Pancreas (tissue), 10 donors: ENCODE data around the gene TNFRSF13B. TPM values are rescaled to one million over a fixed set of nuclear protein-coding genes. Genes with fewer than 3 reads are reported as not detected.
"Not testable (repeated sequence)": the region's sequence is repeated elsewhere in the genome, so short reads cannot be mapped to it uniquely, and the experiment has no call there.

Experiments used
- ATAC-seq, 4 donors: fragments of 200-7000 bp; cut with Tn5 transposase; one replicate each; pipeline versions ENCODE4 v1.8.0 to v1.9.1; 2020; ENCODE audit warnings: mild to moderate bottlenecking in 4 of 4, moderate library complexity in 4 of 4
- DNase-seq, 6 donors: peaks; one replicate each; pipeline ENCODE4 v3.0.0-alpha.2; 2020
- FAIRE-seq: peaks from 2 replicates; lab custom pipeline; 2012; peaks lifted over from hg19 to GRCh38; lab: Jason Lieb, UNC
- H3K27ac ChIP-seq, 4 donors: fragments of 200-600 bp; sonication (generic); 1 replicate in 3 of 4; 2 replicates in 1 of 4; pipeline versions ENCODE4 v1.5.0 to v1.8.0; 2020
- H3K27me3 ChIP-seq, 4 donors: fragments of 200-600 bp; one replicate each; pipeline ENCODE4 v1.8.0; 2021
- H3K36me3 ChIP-seq, 3 donors: fragments of 200-600 bp; sonication (generic) in 1 of 3; one replicate each; pipeline versions ENCODE4 v1.5.0 to v1.8.0; 2020 to 2021
- H3K4me1 ChIP-seq, 3 donors: fragments of 200-600 bp; one replicate each; pipeline ENCODE4 v1.8.0; 2021
- H3K4me3 ChIP-seq, 4 donors: fragments of 200-600 bp; sonication (generic) in 2 of 4; one replicate each; pipeline versions ENCODE4 v1.5.0 to v1.8.0; 2020 to 2021
- H3K9me3 ChIP-seq, 4 donors: fragments of 200-600 bp; one replicate each; pipeline ENCODE4 v1.8.0; 2021
- CTCF ChIP-seq, 4 donors: fragments of 200-600 bp; sonication (generic) in 3 of 4; IDR thresholded peaks; one replicate each; pipeline versions ENCODE4 v1.5.0 to v1.8.0; 2021; ENCODE audit warnings: antibody characterized with exemption in 4 of 4
- WGBS, 2 donors: extraction: QIAGEN DNeasy Blood & Tissue Kit; methylation state at CpG; one replicate each; pipeline ENCODE4 v1.1.7; 2013; 5-methylcytosine and 5-hydroxymethylcytosine counted together
- intact Hi-C, 3 donors: fragments of 100-400 bp; cut with DNase I; formaldehyde crosslinking; loops; one replicate each; pipeline versions ENCODE4 v1.11.1 to v1.14.2; 2022
- polyA plus RNA-seq, 2 donors: library from polyadenylated mRNA; stranded (reverse); fragments of 200-250 nt; gene quantifications; one replicate each; pipeline ENCODE4 v1.2.3, GENCODE V29; 2013
- total RNA-seq, 6 donors: library from RNA; stranded (reverse); fragmentation: NEBNext Ultra II Directional in 4 of 6; extraction: Animal tissue kit (Norgen Biotek cat#: 25700) in 4 of 6; gene quantifications; one replicate each; pipeline versions ENCODE4 v1.2.1 to v1.2.4, GENCODE V29; 2021 to 2023
- donor health status: healthy with polysubstance abuse.
- donor health status: DM: no; HTN: no; CAD: no; lungs with moderate emphysema.
- donor health status: DM: no; HTN: no; CAD: no.
- donor health status: control.
- donor health status: control.
- donor health status: Bipolar disorder and iron deficiency.
- donor health status: DM: yes; HTN: yes; CAD: no.
- donor health status: DM: no; HTN: no; CAD: no.
- donor health status: DM: no; HTN: no; CAD: no.
- donor health status: DM: yes; HTN: yes; CAD: no.

TNFRSF13B gene
- total and polyA plus RNA-seq, 8 donors = 0.16 TPM; not detected in 7

GRCh38 chr17:17015230-17015629 is 43.3 kb upstream of the TNFRSF13B start:
- no peak for FAIRE-seq
- TF ChIP-seq CTCF (IDR thresholded peaks at IDR 0.05) = no peak
- Histone ChIP-seq H3K36me3 (no peaks in the 10 kb centered on the region), H3K4me1 (peaks cover 18 to 23% (median 20%) of the 10 kb centered on the region in 3 donors), H3K4me3 (no peak overlapping the region), H3K27ac (no peak overlapping the region), H3K9me3 (no peaks in the 10 kb centered on the region), H3K27me3 (no peaks in the 10 kb centered on the region)
- no peak for ATAC-seq
- DNase-seq = no peak
- intact Hi-C loops = loop anchor here in 1 of 3 donors (10.0 kb wide), 1 partner anchor 60 kb away; no protein-coding TSS in a partner anchor
- WGBS, 2 donors = 91 to 97% methylated on average over 6 of the region's 6 CpGs

- 81 to 84% methylated on average over 9 of the region's 9 CpGs for WGBS, 2 donors
- H3K4me3 ChIP-seq, ATAC-seq, H3K27ac ChIP-seq, FAIRE-seq, H3K27me3 ChIP-seq, H3K36me3 ChIP-seq, H3K9me3 ChIP-seq: not testable (repeated sequence)
- peaks cover 15 to 18% (median 15%) of the 10 kb centered on the region in 3 donors for H3K4me1 ChIP-seq
- intact Hi-C loops = loop anchor here in 1 of 3 donors (10.0 kb wide), 1 partner anchor 60 kb away; no protein-coding TSS in a partner anchor
- DNase-seq = peak in 1 of 6 donors; percentile 20
These were observed 42.8 kb upstream of the TNFRSF13B start for GRCh38 chr17:17014748-17015124.

DNA sequence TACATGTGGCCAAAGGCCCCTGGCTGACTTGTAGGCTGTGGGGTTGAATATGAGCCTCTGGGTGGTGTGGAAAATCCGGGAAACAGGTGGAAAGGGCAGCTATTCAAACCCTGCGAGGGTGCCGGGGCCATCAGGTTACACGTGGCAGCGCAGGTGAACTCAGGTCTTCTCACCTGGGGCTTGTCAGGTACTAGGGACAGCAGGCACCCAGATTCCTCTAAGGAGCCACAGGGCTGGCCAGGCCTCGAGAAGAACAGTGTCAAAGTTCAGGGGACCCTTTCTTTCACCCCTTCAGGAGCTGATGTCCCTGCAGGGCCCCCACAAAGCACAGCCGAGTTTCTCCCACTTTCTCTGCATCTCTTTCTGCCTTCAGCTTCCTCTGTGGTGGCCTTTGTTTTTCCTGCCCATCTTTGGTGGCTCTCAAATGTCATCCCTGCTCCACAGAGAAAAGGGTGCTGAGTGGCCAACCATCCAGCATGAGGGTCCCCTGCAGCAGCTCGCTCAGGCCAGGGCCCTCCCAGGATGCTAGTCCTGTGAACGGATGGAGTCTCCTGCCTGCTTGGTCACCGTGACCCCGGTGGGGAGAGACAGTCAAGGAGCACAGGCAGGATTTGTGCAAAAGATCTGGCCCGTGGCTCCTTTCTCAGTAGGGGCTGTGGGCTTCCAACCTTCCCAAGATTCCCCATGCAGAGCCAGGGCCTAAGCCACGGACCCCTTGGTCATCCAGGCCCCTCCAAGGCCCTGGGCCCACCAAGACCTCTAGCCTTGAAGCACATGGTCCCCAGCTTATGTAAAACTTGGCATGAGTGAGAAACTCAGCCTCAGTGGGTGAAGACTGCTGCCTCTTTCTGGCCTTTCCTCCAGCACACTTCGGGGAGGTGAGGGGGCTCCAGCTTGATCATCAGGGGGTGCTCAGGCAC is 42.2 kb upstream of the TNFRSF13B start:
- DNase-seq = peak in 1 of 6 donors; percentile 40
- not testable (repeated sequence) for ATAC-seq, H3K27me3 ChIP-seq, H3K9me3 ChIP-seq, H3K27ac ChIP-seq, FAIRE-seq, H3K4me3 ChIP-seq, H3K36me3 ChIP-seq
- peaks cover 9 to 12% (median 10%) of the 10 kb centered on the region in 3 donors for H3K4me1 ChIP-seq
- intact Hi-C loops = loop anchor here in 1 of 3 donors (10.0 kb wide), 1 partner anchor 61 kb away; no protein-coding TSS in a partner anchor
- 83 to 86% methylated on average over 13 of the region's 14 CpGs for WGBS, 2 donors

- not testable (repeated sequence) for H3K9me3 ChIP-seq, H3K36me3 ChIP-seq, FAIRE-seq, H3K4me1 ChIP-seq, H3K27me3 ChIP-seq, H3K4me3 ChIP-seq
- intact Hi-C loops = loop anchor here in 1 of 3 donors (10.0 kb wide), 1 partner anchor 64 kb away; no protein-coding TSS in a partner anchor
- ATAC-seq (peak; percentile 12 to 63 (median 24)), DNase-seq (peak in 1 of 6 donors; percentile 41)
- 76 to 80% methylated on average over 5 to 6 of the region's 12 CpGs for WGBS, 2 donors
- H3K27ac ChIP-seq = peak overlapping the region in 3 of 4 donors; percentile 23 to 50 (median 25)
These were observed 39.4 kb upstream of the TNFRSF13B start for GRCh38 chr17:17011043-17011907.

- H3K27me3 ChIP-seq, H3K36me3 ChIP-seq, FAIRE-seq, H3K27ac ChIP-seq, H3K9me3 ChIP-seq, H3K4me3 ChIP-seq, H3K4me1 ChIP-seq: not testable (repeated sequence)
- intact Hi-C loops = loop anchor here in 1 of 3 donors (10.0 kb wide), 1 partner anchor 64 kb away; no protein-coding TSS in a partner anchor
- DNase-seq (peak in 2 of 6 donors; percentile 53 to 57), ATAC-seq (peak; percentile 64 to 79 (median 72))
- WGBS, 2 donors = 24 to 30% methylated on average over 4 to 5 of the region's 12 CpGs
These were observed 38.7 kb upstream of the TNFRSF13B start for GRCh38 chr17:17010545-17011034.

DNA sequence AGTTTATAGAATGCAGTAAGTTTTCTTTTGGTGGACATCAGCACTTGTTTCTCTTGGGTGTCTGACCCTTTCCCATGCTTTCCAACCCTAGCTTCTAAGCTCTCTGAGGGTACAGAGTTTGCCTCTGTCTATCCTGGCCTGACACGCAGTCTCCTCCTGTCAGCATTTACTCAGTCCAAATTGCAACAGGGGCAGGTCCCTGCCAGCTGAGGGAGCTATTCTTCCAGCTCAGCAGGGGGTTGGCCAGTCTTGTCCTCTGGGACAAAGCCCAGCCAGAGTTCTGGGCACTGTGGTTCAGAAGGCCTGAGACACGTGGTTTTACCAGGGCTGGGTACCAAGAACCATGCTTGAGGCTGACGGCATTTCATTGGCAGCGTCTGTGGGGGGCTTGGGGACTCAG is 38.1 kb upstream of the TNFRSF13B start:
- H3K4me3 ChIP-seq, DNase-seq, H3K9me3 ChIP-seq, FAIRE-seq, H3K4me1 ChIP-seq, H3K36me3 ChIP-seq, H3K27me3 ChIP-seq, H3K27ac ChIP-seq: not testable (repeated sequence)
- WGBS, 2 donors = 27 to 33% methylated on average over 1 of the region's 4 CpGs
- ATAC-seq = peak; percentile 74 to 88 (median 83)
- intact Hi-C loops = loop anchor here in 2 of 3 donors (10.0 kb wide), 2 partner anchors 65 to 135 kb away; no protein-coding TSS in a partner anchor

- FAIRE-seq, H3K4me1 ChIP-seq, ATAC-seq, DNase-seq, H3K4me3 ChIP-seq, H3K9me3 ChIP-seq, H3K27ac ChIP-seq, H3K36me3 ChIP-seq, H3K27me3 ChIP-seq: not testable (repeated sequence)
- intact Hi-C loops = loop anchor here in 1 of 3 donors (10.0 kb wide), 1 partner anchor 136 kb away; no protein-coding TSS in a partner anchor
- 56 to 63% methylated on average over 10 of the region's 10 CpGs for WGBS, 2 donors
These were observed 36.9 kb upstream of the TNFRSF13B start for GRCh38 chr17:17008621-17009397.

GRCh38 chr17:17007891-17008290 is 36.0 kb upstream of the TNFRSF13B start:
- H3K27me3 ChIP-seq, FAIRE-seq, H3K9me3 ChIP-seq, H3K4me1 ChIP-seq, ATAC-seq, H3K4me3 ChIP-seq, H3K36me3 ChIP-seq, H3K27ac ChIP-seq: not testable (repeated sequence)
- intact Hi-C loops = loop anchor here in 1 of 3 donors (10.0 kb wide), 1 partner anchor 137 kb away; no protein-coding TSS in a partner anchor
- DNase-seq = peak in 2 of 6 donors; percentile 34 to 39
- 71 to 91% methylated on average over 2 to 4 of the region's 6 CpGs for WGBS, 2 donors

GRCh38 chr17:17004997-17005614 is 33.2 kb upstream of the TNFRSF13B start:
- H3K4me1 ChIP-seq, FAIRE-seq, H3K4me3 ChIP-seq, H3K36me3 ChIP-seq, H3K9me3 ChIP-seq, ATAC-seq, H3K27me3 ChIP-seq, H3K27ac ChIP-seq: not testable (repeated sequence)
- peak in 2 of 6 donors; percentile 29 to 54 for DNase-seq
- 77 to 83% methylated on average over 12 to 13 of the region's 14 CpGs for WGBS, 2 donors
- intact Hi-C loops = loop anchor here in 1 of 3 donors (5.0 to 10.0 kb wide), 2 partner anchors 140 to 307 kb away; no protein-coding TSS in a partner anchor
